DOHH2 (cell line): ENCODE results near the gene RAD52.

ENCODE experiments used
- H3F3A ChIP-seq: fragments of 200-600 bp; sonication (generic), shearing (Covaris generic); 2 replicates; pipeline ENCODE4 v1.6.0; 2016; ENCODE audit warnings: antibody characterized with exemption, mild to moderate bottlenecking; ENCODE audit not compliant: control insufficient read depth, insufficient read depth
- H3K27ac ChIP-seq: fragments of 200-600 bp; sonication (generic); 2 replicates; pipeline ENCODE4 v1.5.1; 2014; ENCODE audit warnings: low read depth, mild to moderate bottlenecking, low read length, moderate library complexity
- H3K27me3 ChIP-seq: fragments of 200-600 bp; sonication (generic); 2 replicates; pipeline ENCODE4 v1.6.1; 2014; ENCODE audit warnings: mild to moderate bottlenecking, low read length, mixed read lengths; ENCODE audit not compliant: control insufficient read depth
- H3K36me3 ChIP-seq: fragments of 200-600 bp; sonication (generic); 2 replicates; pipeline ENCODE4 v1.6.1; 2014; ENCODE audit warnings: mild to moderate bottlenecking, low read length, moderate library complexity, mixed read lengths; ENCODE audit not compliant: control insufficient read depth
- H3K4me1 ChIP-seq: fragments of 200-600 bp; sonication (generic); 2 replicates; pipeline ENCODE4 v1.6.1; 2014; ENCODE audit warnings: mild to moderate bottlenecking, low read length, mixed read lengths; ENCODE audit not compliant: control insufficient read depth
- H3K4me2 ChIP-seq: fragments of 200-600 bp; sonication (generic); 2 replicates; pipeline ENCODE4 v1.6.0; 2014; ENCODE audit warnings: mild to moderate bottlenecking, low read length, moderate library complexity
- H3K4me3 ChIP-seq: fragments of 200-600 bp; sonication (generic); 2 replicates; pipeline ENCODE4 v1.5.1; 2014; ENCODE audit warnings: mild to moderate bottlenecking, low read length, mixed read lengths
- H3K79me2 ChIP-seq: fragments of 200-600 bp; sonication (generic); 2 replicates; pipeline ENCODE4 v1.6.1; 2014; ENCODE audit warnings: mild to moderate bottlenecking, low read length, mixed read lengths; ENCODE audit not compliant: control insufficient read depth
- H3K9me2 ChIP-seq: fragments of 200-600 bp; sonication (generic); replicated peaks from 2 replicates; pipeline ENCODE4 v1.6.1; 2014; ENCODE audit warnings: mild to moderate bottlenecking, low read length, mixed read lengths; ENCODE audit not compliant: control insufficient read depth
- H3K9me3 ChIP-seq: fragments of 200-600 bp; sonication (generic); 2 replicates; pipeline ENCODE4 v1.6.1; 2014; ENCODE audit warnings: antibody characterized with exemption, low read length, mixed read lengths; ENCODE audit not compliant: control insufficient read depth, insufficient read depth
- H4K20me1 ChIP-seq: fragments of 200-600 bp; sonication (generic); 2 replicates; pipeline ENCODE4 v1.6.0; 2014; ENCODE audit warnings: low read depth, mild to moderate bottlenecking, antibody characterized with exemption, low read length, moderate library complexity; ENCODE audit not compliant: control insufficient read depth, insufficient read depth
- CTCF ChIP-seq: fragments of 200-600 bp; sonication (generic); IDR thresholded peaks from one replicate; pipeline ENCODE4 v1.5.1; 2014; ENCODE audit warnings: antibody characterized with exemption, mild to moderate bottlenecking, low read depth, low read length; ENCODE audit not compliant: poor library complexity, severe bottlenecking
- EZH2phosphoT487 ChIP-seq: fragments of 200-600 bp; sonication (generic); IDR thresholded peaks from 2 replicates; pipeline ENCODE4 v1.6.1; 2017; ENCODE audit warnings: borderline replicate concordance, mild to moderate bottlenecking, antibody characterized with exemption, low read length, moderate library complexity, mixed read lengths

The RAD52 gene

GRCh38 chr12:911191-911826 lies 38.2 kb downstream of the RAD52 start:
- peaks cover 11% of the 10 kb centered on the region for H3K4me1 ChIP-seq
- no peaks in the 10 kb centered on the region; the same call in 1 of the 2 replicates for H4K20me1 ChIP-seq
- no peaks in the 10 kb centered on the region for H3K9me3 ChIP-seq
- H3F3A ChIP-seq, result peaks cover 20% of the 10 kb centered on the region
- no peak overlapping the region for H3K4me2 ChIP-seq
- H3K27me3 ChIP-seq, result no peaks in the 10 kb centered on the region
- peaks cover 89% of the 10 kb centered on the region for H3K36me3 ChIP-seq
- no peaks in the 10 kb centered on the region for H3K9me2 ChIP-seq
- no peak overlapping the region for H3K27ac ChIP-seq
- no peak overlapping the region for H3K4me3 ChIP-seq
- TF ChIP-seq EZH2phosphoT487 (no peak), CTCF (no peak)
- H3K79me2 ChIP-seq, result no peaks in the 10 kb centered on the region

- H3K4me3 ChIP-seq, result no peak overlapping the region
- no peak overlapping the region for H3K4me2 ChIP-seq
- TF ChIP-seq CTCF (no peak), EZH2phosphoT487 (no peak)
- H4K20me1 ChIP-seq, result no peaks in the 10 kb centered on the region; the same call in 1 of the 2 replicates
- H3K79me2 ChIP-seq, result no peaks in the 10 kb centered on the region
- H3K4me1 ChIP-seq, result peaks cover 10% of the 10 kb centered on the region
- no peaks in the 10 kb centered on the region for H3K27me3 ChIP-seq
- peaks cover 89% of the 10 kb centered on the region for H3K36me3 ChIP-seq
- H3K9me2 ChIP-seq, result no peaks in the 10 kb centered on the region
- no peaks in the 10 kb centered on the region for H3K9me3 ChIP-seq
- peaks cover 20% of the 10 kb centered on the region for H3F3A ChIP-seq
- no peak overlapping the region for H3K27ac ChIP-seq
These were observed 39.1 kb downstream of the RAD52 start for GRCh38 chr12:910416-910815.

- H3K9me2 ChIP-seq, result no peaks in the 10 kb centered on the region
- no peak overlapping the region for H3K4me3 ChIP-seq
- peaks cover 20% of the 10 kb centered on the region for H3F3A ChIP-seq
- TF ChIP-seq EZH2phosphoT487 (no peak), CTCF (no peak)
- H3K4me1 ChIP-seq, result peaks cover 4% of the 10 kb centered on the region
- no peak overlapping the region for H3K27ac ChIP-seq
- H3K36me3 ChIP-seq, result peaks cover 89% of the 10 kb centered on the region
- no peaks in the 10 kb centered on the region for H3K79me2 ChIP-seq
- H3K4me2 ChIP-seq, result no peak overlapping the region
- no peaks in the 10 kb centered on the region for H3K9me3 ChIP-seq
- no peaks in the 10 kb centered on the region; the same call in 1 of the 2 replicates for H4K20me1 ChIP-seq
- H3K27me3 ChIP-seq, result no peaks in the 10 kb centered on the region
These were observed 39.6 kb downstream of the RAD52 start for GRCh38 chr12:909861-910260.
